WTC11 (cell line): ENCODE data around the gene CACNB1.

Experiments used
- FOXP4 ChIP-seq: sonication (generic); formaldehyde crosslinking; IDR thresholded peaks from 2 replicates; pipeline ENCODE4 v1.8.0; 2022; ENCODE audit warnings: mild to moderate bottlenecking, missing genetic modification reagents
- MXD4 ChIP-seq: fragments of 250-450 bp; sonication (Bioruptor Pico); IDR thresholded peaks from 2 replicates; pipeline ENCODE4 v1.8.0; 2021; ENCODE audit warnings: mild to moderate bottlenecking, moderate library complexity, borderline replicate concordance

- TF ChIP-seq MXD4 (no peak), FOXP4 (no peak)
Observed at GRCh38 chr17:39222866-39223834, 25.7 kb upstream of the CACNB1 start.
